ENCODE data around the gene SLC25A39. TPM values are rescaled to one million over a fixed set of nuclear protein-coding genes. Genes with fewer than 3 reads are reported as not detected.
A peak's percentile ranks its signal among the peaks of the same experiment; 100 is the strongest.

The SLC25A39 gene
- total and polyA plus RNA-seq, 9 of the 15 experiments (the other 6 are each of a cell fraction or from before 2014, with no cell fraction given): 4.8 to 267 (median 140) TPM

GRCh38 chr17:44331249-44331760, 6.7 kb upstream of the SLC25A39 start (continued):
- TF ChIP-seq ZNF518B (CRISPR knock-in tag; IDR thresholded peaks at IDR 0.05): no peak
- TF ChIP-seq, protein P1, sequence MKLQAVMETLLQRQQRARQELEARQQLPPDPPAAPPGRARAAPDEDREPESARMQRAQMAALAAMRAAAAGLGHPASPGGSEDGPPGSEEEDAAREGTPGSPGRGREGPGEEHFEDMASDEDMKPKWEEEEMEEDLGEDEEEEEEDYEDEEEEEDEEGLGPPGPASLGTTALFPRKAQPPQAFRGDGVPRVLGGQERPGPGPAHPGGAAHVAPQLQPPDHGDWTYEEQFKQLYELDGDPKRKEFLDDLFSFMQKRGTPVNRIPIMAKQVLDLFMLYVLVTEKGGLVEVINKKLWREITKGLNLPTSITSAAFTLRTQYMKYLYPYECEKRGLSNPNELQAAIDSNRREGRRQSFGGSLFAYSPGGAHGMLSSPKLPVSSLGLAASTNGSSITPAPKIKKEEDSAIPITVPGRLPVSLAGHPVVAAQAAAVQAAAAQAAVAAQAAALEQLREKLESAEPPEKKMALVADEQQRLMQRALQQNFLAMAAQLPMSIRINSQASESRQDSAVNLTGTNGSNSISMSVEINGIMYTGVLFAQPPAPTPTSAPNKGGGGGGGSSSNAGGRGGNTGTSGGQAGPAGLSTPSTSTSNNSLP (IDR thresholded peaks at IDR 0.05; ENCODE audit: borderline replicate concordance, low read depth, low read length): peak; percentile 55; the same call in 1 of the 2 replicates
- peak; percentile 79 for TF ChIP-seq BHLHE40 (IDR thresholded peaks at IDR 0.05; ENCODE audit: low read length)
- TF ChIP-seq MEIS2 (IDR thresholded peaks at IDR 0.05; ENCODE audit: partially characterized antibody): peak; percentile 95
- TF ChIP-seq RERE (CRISPR knock-in tag; IDR thresholded peaks at IDR 0.05; ENCODE audit: borderline replicate concordance): no peak
- TF ChIP-seq, protein P2, sequence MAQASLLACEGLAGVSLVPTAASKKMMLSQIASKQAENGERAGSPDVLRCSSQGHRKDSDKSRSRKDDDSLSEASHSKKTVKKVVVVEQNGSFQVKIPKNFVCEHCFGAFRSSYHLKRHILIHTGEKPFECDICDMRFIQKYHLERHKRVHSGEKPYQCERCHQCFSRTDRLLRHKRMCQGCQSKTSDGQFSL (CRISPR knock-in tag; IDR thresholded peaks at IDR 0.05): 0 out of 2 replicates have a peak, but pooled peaks have one; percentile 24
- TF ChIP-seq, protein P2 (tag; IDR thresholded peaks at IDR 0.05): no peak
- peak; percentile 73 for TF ChIP-seq L3MBTL2 (IDR thresholded peaks at IDR 0.05)
- TF ChIP-seq RBBP5 (IDR thresholded peaks at IDR 0.05; ENCODE audit: borderline replicate concordance, insufficient read depth, low read length, poor library complexity, severe bottlenecking): no peak
- TF ChIP-seq, protein P3, sequence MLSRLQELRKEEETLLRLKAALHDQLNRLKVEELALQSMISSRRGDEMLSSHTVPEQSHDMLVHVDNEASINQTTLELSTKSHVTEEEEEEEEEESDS (CRISPR knock-in tag; IDR thresholded peaks at IDR 0.05): no peak
- TF ChIP-seq TEAD4 (IDR thresholded peaks at IDR 0.05; ENCODE audit: low read length): no peak
- no peak for TF ChIP-seq TEAD4 (CRISPR knock-in tag; IDR thresholded peaks at IDR 0.05; ENCODE audit: borderline replicate concordance)
